ENCODE results near the gene INF2. TPM values are rescaled to one million over a fixed set of nuclear protein-coding genes. Genes with fewer than 3 reads are reported as not detected.
"Not testable (repeated sequence)": the region's sequence is repeated elsewhere in the genome, so short reads cannot be mapped to it uniquely, and the experiment has no call there.

The INF2 gene
- polyA plus RNA-seq, 1 donor from 2014 or later: 10.8 TPM

DNA sequence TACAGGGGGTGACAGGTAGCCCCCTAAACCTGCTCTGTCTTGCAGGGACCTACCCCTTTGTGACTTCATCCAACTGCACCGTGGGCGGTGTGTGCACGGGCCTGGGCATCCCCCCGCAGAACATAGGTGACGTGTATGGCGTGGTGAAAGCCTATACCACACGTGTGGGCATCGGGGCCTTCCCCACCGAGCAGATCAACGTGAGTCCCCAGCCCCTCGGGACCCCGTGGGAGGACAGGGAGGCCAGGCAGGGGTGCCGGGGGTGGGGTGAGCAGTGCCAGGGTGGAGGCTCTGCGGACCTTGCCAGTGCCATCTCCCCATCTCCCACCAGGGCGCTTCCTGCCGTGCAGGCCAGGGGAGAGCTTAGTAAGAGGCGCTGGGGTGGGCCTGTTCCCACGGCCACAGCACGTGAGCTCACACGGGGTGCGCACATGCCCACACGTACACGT is 52.4 kb downstream of the INF2 start:
- Mint-ChIP-seq H3K27ac (no peak overlapping the region), H3K36me3 (no peaks in the 10 kb centered on the region), H3K27me3 (peaks cover 2% of the 10 kb centered on the region), H3K4me3 (no peak overlapping the region), H3K4me1 (peaks cover 0 to 2% (median 0%) of the 10 kb centered on the region in 3 donors), H3K9me3 (no peaks in the 10 kb centered on the region)

DNA sequence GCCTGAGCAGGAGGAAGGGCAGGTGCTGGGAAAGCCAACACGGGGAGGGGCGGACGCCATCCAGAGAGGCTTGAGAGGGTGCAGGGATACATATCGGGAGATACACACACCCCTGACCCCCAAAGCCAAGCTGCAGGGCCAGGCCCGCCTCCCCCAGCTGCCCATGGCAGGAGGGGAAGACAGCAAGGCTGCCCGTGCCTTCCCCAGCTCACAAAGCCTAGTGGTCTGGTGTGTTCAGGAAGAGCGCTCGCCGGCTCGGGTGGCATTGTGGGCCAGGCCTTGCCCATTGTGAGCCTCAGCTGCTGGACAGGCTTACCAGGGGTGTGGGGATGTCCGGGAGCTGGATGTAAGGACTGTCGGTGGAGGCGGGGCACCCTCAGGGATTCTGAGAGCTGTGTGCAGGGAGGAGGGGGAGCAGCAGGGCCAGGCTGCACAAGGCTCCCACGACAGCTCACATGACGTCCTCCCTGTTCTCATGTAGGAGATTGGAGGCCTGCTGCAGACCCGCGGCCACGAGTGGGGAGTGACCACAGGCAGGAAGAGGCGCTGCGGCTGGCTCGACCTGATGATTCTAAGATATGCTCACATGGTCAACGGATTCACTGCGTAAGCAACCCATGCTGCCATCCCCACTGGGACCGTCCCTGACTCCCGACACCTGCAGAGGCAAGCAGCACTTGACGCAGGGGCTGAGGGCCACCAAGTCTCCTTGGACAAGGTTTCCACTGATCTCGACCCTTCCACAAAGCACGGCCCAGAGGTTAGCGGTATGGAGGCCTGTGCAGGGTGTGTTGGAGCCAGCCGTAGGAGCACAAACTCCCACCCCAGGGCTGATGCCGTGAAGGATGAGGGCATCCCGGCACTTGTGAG is 53.4 kb downstream of the INF2 start:
- peaks cover 2% of the 10 kb centered on the region for H3K27me3 Mint-ChIP-seq
- peaks cover 0 to 2% (median 0%) of the 10 kb centered on the region in 3 donors for H3K4me1 Mint-ChIP-seq
- no peaks in the 10 kb centered on the region for H3K9me3 Mint-ChIP-seq
- no peaks in the 10 kb centered on the region for H3K36me3 Mint-ChIP-seq
- no peak overlapping the region for H3K27ac Mint-ChIP-seq
- H3K4me3 Mint-ChIP-seq: peak overlapping the region in 1 of 4 donors; percentile 49

DNA sequence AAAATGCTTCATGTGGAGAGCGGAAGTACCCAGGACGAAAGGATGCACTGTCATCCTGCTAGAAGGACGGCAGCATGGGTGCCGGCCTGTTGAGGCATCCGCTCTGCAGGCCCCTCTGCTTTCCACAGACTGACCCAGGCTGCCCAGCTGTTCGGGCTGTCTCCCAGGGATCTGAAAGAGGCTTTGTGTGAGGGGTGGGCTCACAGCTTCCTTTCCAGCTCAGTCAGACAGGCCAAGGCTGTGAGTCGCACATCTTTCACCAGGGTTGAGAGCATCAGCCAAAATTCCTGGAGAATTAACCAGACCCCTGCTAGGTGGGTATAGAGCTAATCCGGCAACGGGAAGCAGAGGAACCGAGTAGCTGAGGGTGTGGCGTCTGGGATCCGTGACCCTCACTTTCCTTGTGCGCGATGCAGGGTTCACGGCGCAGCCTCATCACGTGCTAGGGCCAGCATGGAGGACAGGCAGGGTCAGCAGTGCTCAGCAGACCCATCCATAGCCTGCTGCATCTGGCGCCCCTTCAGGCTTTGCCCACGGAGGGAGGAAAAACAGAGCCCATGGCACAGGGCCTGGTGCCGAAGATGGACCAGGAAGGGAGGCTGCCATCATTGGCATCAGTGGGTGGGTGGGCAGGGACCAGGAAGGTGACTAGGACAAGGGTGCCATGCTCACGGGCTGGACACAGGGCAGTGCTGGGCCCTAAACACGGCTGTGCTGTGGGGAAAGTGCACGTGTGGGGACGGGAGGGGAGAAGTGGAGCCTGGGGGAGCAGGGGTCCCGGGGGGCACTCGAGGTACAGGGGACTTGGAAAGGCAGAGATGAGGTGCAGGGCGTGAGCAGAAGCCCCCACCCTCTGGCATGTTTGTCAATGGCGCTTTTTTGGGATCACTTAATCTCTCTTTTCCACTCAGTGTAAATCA is 54.3 kb downstream of the INF2 start:
- no peak overlapping the region for H3K27ac Mint-ChIP-seq
- H3K27me3 Mint-ChIP-seq: peaks cover 2% of the 10 kb centered on the region
- H3K4me3 Mint-ChIP-seq: peak overlapping the region in 1 of 4 donors; percentile 49
- H3K4me1 Mint-ChIP-seq: peaks cover 0 to 2% (median 0%) of the 10 kb centered on the region in 3 donors
- H3K9me3 Mint-ChIP-seq: no peaks in the 10 kb centered on the region
- no peaks in the 10 kb centered on the region for H3K36me3 Mint-ChIP-seq

DNA sequence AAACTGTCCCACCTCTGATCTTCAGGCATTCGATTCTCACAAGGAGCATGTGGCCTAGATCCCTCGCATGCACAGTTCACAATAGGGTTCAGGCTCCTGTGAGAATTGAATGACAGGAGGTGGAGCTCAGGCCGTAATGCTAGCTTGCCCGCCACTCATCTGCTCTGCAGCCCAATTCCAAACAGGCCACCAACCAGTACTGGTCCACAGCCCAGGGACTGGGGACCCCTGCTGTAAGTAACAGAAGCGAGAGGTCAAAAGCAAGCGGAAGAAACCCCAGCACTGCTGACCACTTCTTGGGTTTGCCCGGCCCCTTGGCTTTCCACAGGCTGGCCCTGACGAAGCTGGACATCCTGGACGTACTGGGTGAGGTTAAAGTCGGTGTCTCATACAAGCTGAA is 55.1 kb downstream of the INF2 start:
- no peak overlapping the region for H3K27ac Mint-ChIP-seq
- no peaks in the 10 kb centered on the region for H3K36me3 Mint-ChIP-seq
- no peaks in the 10 kb centered on the region for H3K9me3 Mint-ChIP-seq
- peaks cover 0 to 8% (median 0%) of the 10 kb centered on the region in 3 donors for H3K4me1 Mint-ChIP-seq
- no peak overlapping the region for H3K4me3 Mint-ChIP-seq
- H3K27me3 Mint-ChIP-seq: peaks cover 2% of the 10 kb centered on the region

DNA sequence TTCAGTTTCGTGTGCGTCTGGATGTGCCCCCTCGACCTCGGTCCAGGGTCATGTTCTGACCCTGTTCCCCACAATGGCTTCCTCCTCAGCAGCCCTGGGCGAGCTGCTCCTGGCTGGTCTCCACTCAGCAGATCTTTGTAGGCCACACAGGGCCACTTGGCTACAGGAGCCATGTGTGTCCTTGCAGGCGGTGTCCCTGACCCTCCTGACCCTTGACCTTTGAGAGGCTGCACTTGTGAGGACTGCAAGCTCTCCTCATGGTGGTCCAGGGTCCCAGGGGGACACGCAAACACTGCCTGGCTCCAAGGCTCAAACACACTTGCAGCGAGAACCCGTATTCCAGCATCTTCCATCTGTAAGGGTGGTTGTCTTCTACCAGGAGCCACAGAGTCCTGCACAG is 56.0 kb downstream of the INF2 start:
- Mint-ChIP-seq H3K36me3 (no peaks in the 10 kb centered on the region), H3K4me1 (peaks cover 0 to 10% (median 0%) of the 10 kb centered on the region in 3 donors), H3K27ac (no peak overlapping the region), H3K9me3 (no peaks in the 10 kb centered on the region), H3K27me3 (peaks cover 2% of the 10 kb centered on the region), H3K4me3 (no peak overlapping the region)

DNA sequence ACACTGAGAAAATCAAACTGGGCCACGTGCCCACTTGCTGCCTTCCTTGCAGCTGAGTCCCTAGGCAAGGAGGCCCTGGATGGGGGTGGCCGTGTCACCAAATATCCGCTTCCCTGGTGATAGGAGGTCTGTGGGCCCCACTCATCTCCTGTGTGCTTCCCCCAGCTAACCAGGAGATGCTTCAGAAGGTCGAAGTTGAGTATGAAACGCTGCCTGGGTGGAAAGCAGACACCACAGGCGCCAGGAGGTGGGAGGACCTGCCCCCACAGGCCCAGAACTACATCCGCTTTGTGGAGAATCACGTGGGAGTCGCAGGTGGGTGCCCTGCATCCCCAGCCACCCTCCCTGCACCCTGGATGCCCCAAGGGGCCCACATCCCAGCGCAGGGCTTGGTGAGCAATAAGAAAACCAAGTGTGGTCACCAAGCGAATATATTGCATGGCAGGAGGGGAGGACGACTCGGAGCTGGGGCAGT is 56.7 kb downstream of the INF2 start:
- Mint-ChIP-seq H3K27ac (no peak overlapping the region), H3K4me3 (peak overlapping the region in 1 of 4 donors; percentile 5)

DNA sequence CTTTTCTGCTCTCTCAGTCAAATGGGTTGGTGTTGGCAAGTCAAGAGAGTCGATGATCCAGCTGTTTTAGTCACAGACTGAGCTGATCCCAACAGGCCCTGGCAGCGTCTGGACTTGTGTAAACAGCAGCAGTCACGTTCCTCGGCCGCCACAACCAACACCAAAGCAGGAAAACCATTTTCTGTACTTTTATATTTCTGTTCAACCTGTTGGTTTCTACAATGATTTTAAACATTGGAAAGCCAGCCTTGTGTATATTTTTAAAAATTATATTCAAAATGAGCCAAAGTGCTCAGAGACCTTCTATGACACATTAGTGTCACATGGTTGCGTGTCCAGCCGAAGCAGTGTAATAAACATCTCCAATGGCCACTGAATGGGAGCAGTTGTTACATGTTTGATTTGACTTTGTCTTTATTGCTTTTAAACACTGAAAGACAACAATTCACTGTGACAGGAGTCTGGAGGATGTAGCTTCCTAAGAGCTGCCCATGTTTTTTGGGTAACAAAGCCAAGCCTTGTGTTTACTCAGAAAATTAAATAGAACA is 57.6 kb downstream of the INF2 start:
- Mint-ChIP-seq H3K27me3 (no peaks in the 10 kb centered on the region), H3K4me1 (peaks cover 0 to 10% (median 0%) of the 10 kb centered on the region in 3 donors), H3K27ac (no peak overlapping the region), H3K9me3 (no peaks in the 10 kb centered on the region), H3K4me3 (no peak overlapping the region), H3K36me3 (no peaks in the 10 kb centered on the region)

More for the DNA sequence above, 56.7 kb downstream of the INF2 start:
- Mint-ChIP-seq H3K9me3 (no peaks in the 10 kb centered on the region), H3K27me3 (peaks cover 2% of the 10 kb centered on the region), H3K36me3 (no peaks in the 10 kb centered on the region), H3K4me1 (peaks cover 0 to 10% (median 0%) of the 10 kb centered on the region in 3 donors)

DNA sequence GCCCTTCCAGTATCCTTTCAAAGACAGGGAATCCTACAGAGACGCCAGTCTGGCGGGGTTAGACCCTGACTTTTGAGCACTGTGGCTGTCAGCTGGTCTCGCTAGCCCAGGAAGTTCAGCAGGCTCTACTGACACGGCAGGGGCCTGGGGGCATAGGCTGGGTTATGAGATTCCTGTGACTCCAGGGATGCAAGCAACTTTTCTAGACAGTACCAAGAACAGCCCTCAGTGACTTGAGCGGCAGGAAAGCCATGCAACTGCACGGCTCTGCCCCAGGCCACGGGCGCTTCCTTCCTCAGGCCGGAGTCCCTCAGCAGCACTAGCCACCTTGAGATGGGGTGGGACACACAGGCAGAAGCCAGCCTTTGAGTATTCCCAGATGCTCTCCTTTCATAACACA is 58.5 kb downstream of the INF2 start:
- Mint-ChIP-seq H3K27me3 (no peaks in the 10 kb centered on the region), H3K4me3 (no peak overlapping the region), H3K4me1 (peaks cover 0 to 10% (median 4%) of the 10 kb centered on the region in 3 donors), H3K36me3 (no peaks in the 10 kb centered on the region), H3K27ac (no peak overlapping the region), H3K9me3 (no peaks in the 10 kb centered on the region)

DNA sequence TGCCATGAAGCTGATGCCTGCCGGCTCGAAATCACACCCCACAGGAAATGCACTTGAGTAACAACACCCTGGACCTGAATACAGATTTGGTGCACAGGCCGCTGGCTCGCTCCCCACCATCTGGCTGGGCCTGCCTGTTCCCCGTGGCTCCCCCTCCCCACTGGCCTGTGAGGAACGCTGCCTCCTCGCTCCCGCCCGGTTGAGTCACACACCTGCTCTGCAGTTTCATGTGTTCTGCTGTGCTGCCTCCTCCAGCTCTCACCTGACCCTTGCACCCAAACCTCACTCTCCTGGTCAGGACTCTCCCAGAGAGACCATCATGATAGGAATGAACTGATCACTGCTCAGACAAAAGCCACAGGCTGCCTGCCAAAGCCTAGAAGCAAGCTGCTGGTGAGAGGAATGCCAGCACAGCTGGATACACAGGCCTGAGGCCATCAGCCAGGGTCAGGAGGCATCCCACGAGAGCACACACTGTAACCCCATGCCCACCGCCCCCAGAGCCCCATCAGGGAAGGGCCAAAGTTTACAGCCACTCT is 59.8 kb downstream of the INF2 start:
- H3K27me3 Mint-ChIP-seq: no peaks in the 10 kb centered on the region
- no peak overlapping the region for H3K27ac Mint-ChIP-seq
- no peaks in the 10 kb centered on the region for H3K36me3 Mint-ChIP-seq
- peak overlapping the region in 2 of 4 donors; percentile 28 to 55 for H3K4me3 Mint-ChIP-seq
- peaks cover 6 to 17% (median 14%) of the 10 kb centered on the region in 3 donors for H3K4me1 Mint-ChIP-seq
- no peaks in the 10 kb centered on the region for H3K9me3 Mint-ChIP-seq

DNA sequence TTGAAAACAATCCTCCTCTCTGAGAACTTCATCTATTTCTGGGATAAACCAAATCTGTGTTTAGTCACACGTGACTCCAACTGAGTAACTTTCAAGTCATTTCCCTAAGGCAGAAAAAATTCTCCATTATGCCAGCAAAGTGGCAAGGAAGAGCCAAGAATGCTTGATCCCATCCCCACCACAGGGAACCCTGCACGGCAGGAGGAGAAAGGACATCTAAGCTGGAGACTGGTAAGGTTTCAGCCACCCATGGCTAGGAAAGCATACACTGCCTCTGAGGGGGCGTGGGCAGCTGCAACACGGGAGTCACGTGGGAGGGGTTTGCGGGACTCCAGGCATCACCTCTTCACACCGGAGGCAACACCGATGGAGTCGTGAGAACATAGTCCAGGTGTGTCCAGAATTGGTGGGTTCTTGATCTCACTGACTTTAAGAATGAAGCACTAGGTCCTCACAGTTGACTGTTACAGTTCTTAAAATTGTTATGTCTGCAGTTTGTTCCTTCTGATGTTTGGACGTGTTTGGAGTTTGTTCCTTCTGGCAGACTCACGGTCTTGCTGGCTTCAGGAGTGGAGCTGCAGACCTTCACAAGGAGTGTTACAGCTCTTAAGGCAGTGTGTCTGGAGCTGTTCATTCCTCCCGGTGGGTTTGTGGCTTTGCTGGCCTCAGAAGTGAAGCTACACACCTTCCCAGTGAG is 60.8 kb downstream of the INF2 start:
- Mint-ChIP-seq H3K36me3 (no peaks in the 10 kb centered on the region), H3K4me1 (peaks cover 6 to 25% (median 18%) of the 10 kb centered on the region in 3 donors), H3K27me3 (no peaks in the 10 kb centered on the region), H3K27ac (no peak overlapping the region), H3K4me3 (peak overlapping the region in 2 of 4 donors; percentile 43 to 63), H3K9me3 (no peaks in the 10 kb centered on the region)

DNA sequence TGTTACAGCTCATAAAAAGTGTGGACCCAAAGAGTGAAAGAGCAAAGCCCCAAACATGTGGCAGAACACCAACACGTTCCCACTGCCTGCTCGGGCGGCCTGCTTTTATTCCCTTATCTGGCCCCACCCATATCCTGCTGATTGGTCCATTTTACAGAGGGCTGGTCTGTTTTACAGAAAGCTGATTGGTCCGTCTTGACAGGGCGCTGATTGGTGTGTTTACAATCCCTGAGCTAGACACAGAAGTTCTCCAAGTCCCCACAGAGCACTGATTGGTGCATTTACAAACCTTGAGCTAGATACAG is 61.3 kb downstream of the INF2 start:
- not testable (repeated sequence) for H3K9me3 Mint-ChIP-seq, H3K27ac Mint-ChIP-seq, H3K36me3 Mint-ChIP-seq, H3K27me3 Mint-ChIP-seq
- Mint-ChIP-seq H3K4me1 (peaks cover 6 to 25% (median 20%) of the 10 kb centered on the region in 3 donors), H3K4me3 (peak overlapping the region in 2 of 4 donors; percentile 58 to 75)

DNA sequence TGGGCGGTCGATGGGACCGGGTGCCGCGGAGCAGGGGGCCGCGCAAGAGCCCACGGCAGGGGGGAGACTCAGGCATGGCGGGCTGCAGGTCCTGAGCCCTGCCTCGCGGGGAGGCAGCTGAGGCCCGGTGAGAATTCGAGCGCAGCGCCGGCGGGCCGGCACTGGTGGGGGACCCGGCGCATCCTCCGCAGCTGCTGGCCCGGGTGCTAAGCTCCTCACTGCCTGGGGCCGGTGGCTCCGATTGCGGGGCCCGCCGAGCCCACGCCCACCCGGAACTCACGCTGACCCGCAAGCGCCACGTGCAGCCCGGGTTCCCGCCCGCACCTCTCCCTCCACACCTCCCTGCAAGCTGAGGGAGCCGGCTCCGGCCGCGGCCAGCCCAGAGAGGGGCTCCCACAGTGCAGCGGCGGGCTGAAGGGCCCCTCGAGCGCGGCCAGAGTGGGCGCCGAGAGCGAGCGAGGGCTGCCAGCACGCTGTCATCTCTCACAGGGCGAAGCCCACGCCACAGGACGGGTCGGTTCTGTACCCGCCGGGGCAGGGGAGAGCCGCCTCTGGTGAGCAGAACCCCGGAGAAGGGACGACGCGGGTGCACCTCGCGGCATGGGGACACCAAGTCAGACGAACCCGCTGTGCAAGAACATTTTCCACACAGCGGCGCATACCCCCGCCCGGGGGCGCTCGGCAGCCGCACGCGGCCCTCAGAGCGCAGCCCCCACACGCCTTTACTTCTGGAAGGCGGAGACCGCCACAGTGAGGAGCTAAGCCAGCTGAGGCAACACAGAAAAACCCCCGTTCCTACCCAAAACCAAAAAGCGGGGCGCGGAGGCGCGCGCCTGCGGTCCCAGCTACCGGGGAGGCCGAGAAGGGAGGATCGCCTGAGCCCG is 62.4 kb downstream of the INF2 start:
- Mint-ChIP-seq H3K4me1 (peaks cover 6 to 23% (median 20%) of the 10 kb centered on the region in 3 donors), H3K9me3 (no peaks in the 10 kb centered on the region), H3K27ac (peak overlapping the region in 2 of 3 donors; percentile 73 to 93), H3K36me3 (peaks cover 2% of the 10 kb centered on the region), H3K4me3 (peak overlapping the region; percentile 86 to 95 (median 92)), H3K27me3 (no peaks in the 10 kb centered on the region)

DNA sequence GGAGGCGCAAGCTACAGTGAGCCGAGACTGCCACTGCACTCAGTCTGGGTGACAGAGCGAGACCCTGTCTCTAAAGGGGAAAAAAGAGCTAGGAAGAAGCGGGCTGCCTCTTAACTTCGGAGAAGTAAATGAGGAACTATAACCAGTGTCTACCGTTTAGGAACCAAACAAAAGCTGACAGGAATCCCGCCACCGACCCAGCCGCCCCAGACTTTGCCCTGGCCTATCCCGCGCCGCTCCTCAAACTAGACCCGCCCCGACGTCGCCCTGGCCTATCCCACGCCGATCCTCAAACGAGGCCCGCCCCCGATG is 63.0 kb downstream of the INF2 start:
- H3K27me3 Mint-ChIP-seq: no peaks in the 10 kb centered on the region
- H3K4me3 Mint-ChIP-seq: peak overlapping the region; percentile 86 to 95 (median 92)
- peak overlapping the region; percentile 73 to 93 (median 90) for H3K27ac Mint-ChIP-seq
- peaks cover 6 to 23% (median 23%) of the 10 kb centered on the region in 3 donors for H3K4me1 Mint-ChIP-seq
- no peaks in the 10 kb centered on the region for H3K9me3 Mint-ChIP-seq
- H3K36me3 Mint-ChIP-seq: peaks cover 2% of the 10 kb centered on the region
